Esophagus squamous epithelium (tissue), 5 donors: ENCODE measurements around the gene TEC. TPM values are rescaled to one million over a fixed set of nuclear protein-coding genes. Genes with fewer than 3 reads are reported as not detected.

Experiments
- DNase-seq: peaks from one replicate; lab custom pipeline; 2025; lab: John Stamatoyannopoulos, UW
- H3K27ac ChIP-seq, 4 donors: fragments of 200-600 bp; sonication (generic); one replicate each; pipeline ENCODE4 v1.5.1; 2016 to 2019; ENCODE audit warnings: mild to moderate bottlenecking in 1 of 4
- H3K27me3 ChIP-seq, 4 donors: fragments of 200-600 bp; sonication (generic); 1 replicate in 3 of 4; 2 replicates in 1 of 4; pipeline versions ENCODE4 v1.5.1 to v1.6.0; 2017 to 2021; ENCODE audit warnings: antibody characterized with exemption in 1 of 4
- H3K36me3 ChIP-seq, 3 donors: fragments of 200-600 bp; sonication (generic); one replicate each; pipeline ENCODE4 v1.5.1; 2016 to 2019
- H3K4me1 ChIP-seq, 3 donors: fragments of 200-600 bp; sonication (generic); one replicate each; pipeline ENCODE4 v1.5.1; 2017 to 2019
- H3K4me3 ChIP-seq, 4 donors: fragments of 200-600 bp; sonication (generic); 1 replicate in 3 of 4; 2 replicates in 1 of 4; pipeline ENCODE4 v1.5.1; 2016 to 2019; ENCODE audit warnings: mild to moderate bottlenecking in 2 of 4, moderate library complexity in 1 of 4
- H3K9me3 ChIP-seq, 3 donors: fragments of 200-600 bp; sonication (generic); one replicate each; pipeline ENCODE4 v1.5.1; 2016 to 2019
- CTCF ChIP-seq, 6 experiments: fragments of 450-650 bp in 4 of 6; fragments of 200-600 bp in 2 of 6; sonication (generic) in 2 of 6; IDR thresholded peaks; one replicate each; pipeline ENCODE4 v1.5.1; 2016 to 2019; ENCODE audit warnings: antibody characterized with exemption in 6 of 6, mild to moderate bottlenecking in 4 of 6, moderate library complexity in 4 of 6
- POLR2A ChIP-seq, 4 donors: fragments of 450-650 bp; IDR thresholded peaks; one replicate each; pipeline ENCODE4 v1.6.1; 2017; ENCODE audit warnings: antibody characterized with exemption in 4 of 4, mild to moderate bottlenecking in 4 of 4, moderate library complexity in 3 of 4
- WGBS, 2 donors: methylation state at CpG; one replicate each; pipeline ENCODE4 v1.1.5; 2018; 5-methylcytosine and 5-hydroxymethylcytosine counted together
- intact Hi-C: fragments of 100-400 bp; cut with DNase I; formaldehyde crosslinking; loops from one replicate; pipeline ENCODE4 v1.15.0; 2022
- total RNA-seq, 4 donors: library from RNA; depleted of rRNA; stranded (reverse); fragments of >200 nt; gene quantifications; one replicate each; pipeline ENCODE4 v1.1.0, GENCODE V29; 2016
- donor health status: DM: yes; HTN: yes; CAD: no.

Gene TEC
- total RNA-seq, 4 donors from 2014 or later: 3.8 to 8.6 (median 7.2) TPM

- TF ChIP-seq CTCF (IDR thresholded peaks at IDR 0.05) (no peak), POLR2A (IDR thresholded peaks at IDR 0.05) (no peak)
- Histone ChIP-seq H3K4me1 (peaks cover 0 to 24% (median 0%) of the 10 kb centered on the region in 3 donors), H3K27ac (no peak overlapping the region), H3K9me3 (no peaks in the 10 kb centered on the region), H3K4me3 (no peak overlapping the region), H3K27me3 (no peaks in the 10 kb centered on the region), H3K36me3 (no peaks in the 10 kb centered on the region)
- intact Hi-C loops: no loop called here
- 57 to 64% methylated on average over 1 of the region's 1 CpG for WGBS, 2 donors
- no peak for DNase-seq
Observed at GRCh38 chr4:48248559-48248953, 21.1 kb downstream of the TEC start.

- WGBS, 2 donors: 77 to 88% methylated on average over 5 of the region's 5 CpGs
- no peaks in the 10 kb centered on the region for H3K36me3 ChIP-seq
- intact Hi-C loops: no loop called here
- TF ChIP-seq CTCF (IDR thresholded peaks at IDR 0.05): no peak
- no peak for TF ChIP-seq POLR2A (IDR thresholded peaks at IDR 0.05)
- H3K4me3 ChIP-seq: no peak overlapping the region
- no peaks in the 10 kb centered on the region for H3K27me3 ChIP-seq
- H3K4me1 ChIP-seq: peaks cover 0 to 21% (median 0%) of the 10 kb centered on the region in 3 donors
- H3K9me3 ChIP-seq: no peaks in the 10 kb centered on the region
- no peak overlapping the region for H3K27ac ChIP-seq
- no peak for DNase-seq
Observed at GRCh38 chr4:48247878-48248558, 21.6 kb downstream of the TEC start.

GRCh38 chr4:48247142-48247877 is 22.3 kb downstream of the TEC start:
- no peaks in the 10 kb centered on the region for H3K27me3 ChIP-seq
- no peak overlapping the region for H3K27ac ChIP-seq
- no peak overlapping the region for H3K4me3 ChIP-seq
- intact Hi-C loops: no loop called here
- WGBS, 2 donors: 55 to 60% methylated on average over 7 of the region's 7 CpGs
- no peak for TF ChIP-seq CTCF (IDR thresholded peaks at IDR 0.05)
- TF ChIP-seq POLR2A (IDR thresholded peaks at IDR 0.05): no peak
- no peaks in the 10 kb centered on the region for H3K36me3 ChIP-seq
- H3K4me1 ChIP-seq: peaks cover 0 to 14% (median 0%) of the 10 kb centered on the region in 3 donors
- no peak for DNase-seq
- no peaks in the 10 kb centered on the region for H3K9me3 ChIP-seq

- H3K27ac ChIP-seq: no peak overlapping the region
- no peak for DNase-seq
- no peak overlapping the region for H3K4me3 ChIP-seq
- H3K36me3 ChIP-seq: no peaks in the 10 kb centered on the region
- H3K9me3 ChIP-seq: no peaks in the 10 kb centered on the region
- WGBS, 2 donors: 97 to 100% methylated on average over 4 of the region's 4 CpGs
- intact Hi-C loops: no loop called here
- no peaks in the 10 kb centered on the region for H3K27me3 ChIP-seq
- H3K4me1 ChIP-seq: peaks cover 0 to 7% (median 0%) of the 10 kb centered on the region in 3 donors
- no peak for TF ChIP-seq POLR2A (IDR thresholded peaks at IDR 0.05)
- no peak for TF ChIP-seq CTCF (IDR thresholded peaks at IDR 0.05)
Observed at GRCh38 chr4:48244665-48245064, 25.0 kb downstream of the TEC start.

- Histone ChIP-seq H3K4me3 (no peak overlapping the region), H3K27me3 (no peaks in the 10 kb centered on the region), H3K9me3 (no peaks in the 10 kb centered on the region), H3K4me1 (peaks cover 0 to 7% (median 0%) of the 10 kb centered on the region in 3 donors), H3K36me3 (no peaks in the 10 kb centered on the region), H3K27ac (no peak overlapping the region)
- TF ChIP-seq POLR2A (IDR thresholded peaks at IDR 0.05): no peak
- no peak for TF ChIP-seq CTCF (IDR thresholded peaks at IDR 0.05)
- 76 to 84% methylated on average over 2 of the region's 2 CpGs for WGBS, 2 donors
- no peak for DNase-seq
- intact Hi-C loops: no loop called here
Observed at GRCh38 chr4:48243887-48244286, 25.8 kb downstream of the TEC start.
